ENCODE results near the gene COQ2.

GRCh38 chr4:83257811-83258210, 26.8 kb downstream of the COQ2 start:
- TF ChIP-seq CTCF (conservative IDR thresholded peaks at IDR 0.05): no peak
- no peak for TF ChIP-seq EZH2 (IDR thresholded peaks at IDR 0.05; ENCODE audit: low read depth)
